Body of pancreas (tissue), 4 donors: Measurements from ENCODE around the gene HSP90AB1.

Experiments
- POLR2A ChIP-seq, 3 donors: fragments of 450-650 bp; IDR thresholded peaks; one replicate each; pipeline ENCODE4 v1.6.1; 2016; ENCODE audit warnings: antibody characterized with exemption in 3 of 3, mild to moderate bottlenecking in 2 of 3
- TF ChIP-seq, protein P1 (sequence below), 7 experiments: fragments of 450-650 bp in 4 of 7; fragments of 200-600 bp in 3 of 7; sonication (generic) in 3 of 7; IDR thresholded peaks; one replicate each; pipeline ENCODE4 v1.5.1; 2016 to 2019; ENCODE audit warnings: antibody characterized with exemption in 7 of 7

DNA sequence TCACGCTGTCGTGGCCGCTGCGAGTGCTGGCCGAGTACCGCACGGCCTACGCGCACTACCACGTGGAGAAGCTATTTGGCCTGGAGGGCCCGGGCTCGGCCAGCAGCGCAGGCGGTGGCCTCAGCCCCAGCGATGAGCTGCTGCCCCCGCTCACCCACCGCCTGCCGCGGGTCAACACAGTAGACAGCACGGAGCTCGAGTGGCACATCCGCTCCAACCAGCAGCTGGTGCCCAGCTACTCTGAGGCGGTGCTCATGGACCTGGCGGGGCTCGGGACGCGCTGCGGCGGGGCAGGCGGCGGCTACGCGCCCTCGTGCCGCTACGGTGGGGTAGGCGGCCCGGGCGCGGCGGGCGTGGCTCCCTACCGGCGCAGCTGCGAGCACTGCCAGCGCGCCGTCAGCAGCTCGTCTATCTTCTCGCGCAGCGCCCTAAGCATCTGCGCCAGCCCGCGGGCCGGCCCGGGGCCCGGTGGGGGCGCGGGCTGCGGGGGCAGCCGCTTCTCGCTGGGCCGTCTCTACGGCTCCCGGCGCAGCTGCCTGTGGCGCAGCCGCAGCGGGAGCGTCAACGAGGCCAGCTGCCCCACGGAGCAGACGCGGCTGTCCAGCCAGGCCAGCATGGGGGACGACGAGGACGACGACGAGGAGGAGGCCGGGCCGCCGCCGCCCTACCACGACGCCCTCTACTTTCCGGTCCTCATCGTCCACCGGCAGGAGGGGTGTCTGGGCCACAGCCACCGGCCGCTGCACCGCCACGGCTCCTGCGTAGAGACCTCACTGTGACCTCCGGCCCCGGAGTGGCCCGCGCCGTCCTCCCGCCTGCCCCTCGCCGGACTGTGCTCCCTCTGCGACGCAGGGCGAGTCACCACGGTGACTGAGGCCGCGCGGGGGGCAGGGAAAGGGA is 29.1 kb downstream of the HSP90AB1 start:
- TF ChIP-seq, protein P1, sequence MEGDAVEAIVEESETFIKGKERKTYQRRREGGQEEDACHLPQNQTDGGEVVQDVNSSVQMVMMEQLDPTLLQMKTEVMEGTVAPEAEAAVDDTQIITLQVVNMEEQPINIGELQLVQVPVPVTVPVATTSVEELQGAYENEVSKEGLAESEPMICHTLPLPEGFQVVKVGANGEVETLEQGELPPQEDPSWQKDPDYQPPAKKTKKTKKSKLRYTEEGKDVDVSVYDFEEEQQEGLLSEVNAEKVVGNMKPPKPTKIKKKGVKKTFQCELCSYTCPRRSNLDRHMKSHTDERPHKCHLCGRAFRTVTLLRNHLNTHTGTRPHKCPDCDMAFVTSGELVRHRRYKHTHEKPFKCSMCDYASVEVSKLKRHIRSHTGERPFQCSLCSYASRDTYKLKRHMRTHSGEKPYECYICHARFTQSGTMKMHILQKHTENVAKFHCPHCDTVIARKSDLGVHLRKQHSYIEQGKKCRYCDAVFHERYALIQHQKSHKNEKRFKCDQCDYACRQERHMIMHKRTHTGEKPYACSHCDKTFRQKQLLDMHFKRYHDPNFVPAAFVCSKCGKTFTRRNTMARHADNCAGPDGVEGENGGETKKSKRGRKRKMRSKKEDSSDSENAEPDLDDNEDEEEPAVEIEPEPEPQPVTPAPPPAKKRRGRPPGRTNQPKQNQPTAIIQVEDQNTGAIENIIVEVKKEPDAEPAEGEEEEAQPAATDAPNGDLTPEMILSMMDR (IDR thresholded peaks at IDR 0.05), result no peak
- no peak for TF ChIP-seq POLR2A (IDR thresholded peaks at IDR 0.05)
